SK-N-SH treated with all-trans-retinoic acid at 6 μM for 48 hours (cell line): ENCODE measurements around the gene TDRD7.

ENCODE experiments used
- ISL1 ChIP-seq: fragments of 250-450 bp; sonication (Bioruptor Pico); IDR thresholded peaks from 2 replicates; pipeline ENCODE4 v2.1.2; 2022; ENCODE audit warnings: mild to moderate bottlenecking, moderate library complexity
- OSR1 ChIP-seq: fragments of 250-450 bp; sonication (Bioruptor Pico); IDR thresholded peaks from 2 replicates; pipeline ENCODE4 v1.8.0; 2022; ENCODE audit warnings: moderate library complexity, mild to moderate bottlenecking, inconsistent platforms
- PATZ1 ChIP-seq: fragments of 250-450 bp; sonication (Bioruptor Pico); IDR thresholded peaks from 2 replicates; pipeline ENCODE4 v1.8.0; 2020; ENCODE audit warnings: mild to moderate bottlenecking, moderate library complexity, borderline replicate concordance
- SNAI2 ChIP-seq: fragments of 250-450 bp; sonication (Bioruptor Pico); IDR thresholded peaks from 2 replicates; pipeline ENCODE4 v1.5.0; 2020; ENCODE audit warnings: mild to moderate bottlenecking, moderate library complexity
- TCF4 ChIP-seq: fragments of 250-450 bp; sonication (Bioruptor Pico); IDR thresholded peaks from 2 replicates; pipeline ENCODE4 v1.8.0; 2021; ENCODE audit warnings: mild to moderate bottlenecking, moderate library complexity, borderline replicate concordance
- TOX ChIP-seq: fragments of 250-450 bp; sonication (Bioruptor Pico); IDR thresholded peaks from 2 replicates; pipeline ENCODE4 v1.8.0; 2021; ENCODE audit warnings: mild to moderate bottlenecking, moderate library complexity, borderline replicate concordance
- ZFP3 ChIP-seq: fragments of 250-450 bp; sonication (Bioruptor Pico); IDR thresholded peaks from 2 replicates; pipeline ENCODE4 v1.5.0; 2020; ENCODE audit warnings: mild to moderate bottlenecking, moderate library complexity
- ZNF70 ChIP-seq: fragments of 450-650 bp; formaldehyde crosslinking; IDR thresholded peaks from 2 replicates; pipeline ENCODE4 v1.5.0; 2020; ENCODE audit warnings: mild to moderate bottlenecking, moderate library complexity
- ZNF8 ChIP-seq: fragments of 450-650 bp; formaldehyde crosslinking; IDR thresholded peaks from 2 replicates; pipeline ENCODE4 v1.5.0; 2020; ENCODE audit warnings: mild to moderate bottlenecking, moderate library complexity
- TF ChIP-seq, protein P1 (sequence below): fragments of 250-450 bp; sonication (Bioruptor Pico); IDR thresholded peaks from 2 replicates; pipeline ENCODE4 v1.8.0; 2021; ENCODE audit warnings: low read depth, mild to moderate bottlenecking, moderate library complexity, borderline replicate concordance
- TF ChIP-seq, protein P2 (sequence below): fragments of 250-450 bp; sonication (Bioruptor Pico); IDR thresholded peaks from 2 replicates; pipeline ENCODE4 v1.5.0; 2020; ENCODE audit warnings: mild to moderate bottlenecking, moderate library complexity

DNA sequence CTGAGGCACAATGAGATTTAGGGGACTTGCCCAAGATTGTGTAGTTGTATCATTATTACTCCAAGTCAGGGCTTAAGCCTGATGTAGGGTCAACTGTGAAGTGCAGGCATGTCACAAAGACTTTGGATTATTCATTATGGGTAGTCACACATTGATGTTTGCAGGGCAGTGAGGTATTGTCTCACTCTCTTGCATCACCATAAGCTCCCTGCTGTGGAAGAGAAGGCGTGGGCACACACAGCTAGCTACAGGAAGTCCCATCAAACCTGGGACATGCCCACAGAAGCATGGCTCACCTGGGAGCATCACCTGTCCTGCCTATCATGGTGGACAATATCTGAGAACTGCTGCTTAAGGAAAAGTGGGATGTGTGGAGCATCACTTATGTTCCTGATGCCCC lies 131.7 kb downstream of the TDRD7 start:
- TF ChIP-seq ZFP3 (CRISPR knock-in tag), result no peak
- TF ChIP-seq, protein P1, sequence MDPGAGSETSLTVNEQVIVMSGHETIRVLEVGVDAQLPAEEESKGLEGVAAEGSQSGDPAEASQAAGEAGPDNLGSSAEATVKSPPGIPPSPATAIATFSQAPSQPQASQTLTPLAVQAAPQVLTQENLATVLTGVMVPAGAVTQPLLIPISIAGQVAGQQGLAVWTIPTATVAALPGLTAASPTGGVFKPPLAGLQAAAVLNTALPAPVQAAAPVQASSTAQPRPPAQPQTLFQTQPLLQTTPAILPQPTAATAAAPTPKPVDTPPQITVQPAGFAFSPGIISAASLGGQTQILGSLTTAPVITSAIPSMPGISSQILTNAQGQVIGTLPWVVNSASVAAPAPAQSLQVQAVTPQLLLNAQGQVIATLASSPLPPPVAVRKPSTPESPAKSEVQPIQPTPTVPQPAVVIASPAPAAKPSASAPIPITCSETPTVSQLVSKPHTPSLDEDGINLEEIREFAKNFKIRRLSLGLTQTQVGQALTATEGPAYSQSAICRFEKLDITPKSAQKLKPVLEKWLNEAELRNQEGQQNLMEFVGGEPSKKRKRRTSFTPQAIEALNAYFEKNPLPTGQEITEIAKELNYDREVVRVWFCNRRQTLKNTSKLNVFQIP (CRISPR knock-in tag), result no peak
- TF ChIP-seq TOX (CRISPR knock-in tag), result no peak
- no peak for TF ChIP-seq SNAI2 (CRISPR knock-in tag)
- no peak for TF ChIP-seq TCF4 (CRISPR knock-in tag)
- no peak for TF ChIP-seq ISL1 (CRISPR knock-in tag)
- TF ChIP-seq ZNF8 (CRISPR knock-in tag), result no peak
- no peak for TF ChIP-seq PATZ1 (CRISPR knock-in tag)
- no peak for TF ChIP-seq ZNF70
- TF ChIP-seq, protein P2, sequence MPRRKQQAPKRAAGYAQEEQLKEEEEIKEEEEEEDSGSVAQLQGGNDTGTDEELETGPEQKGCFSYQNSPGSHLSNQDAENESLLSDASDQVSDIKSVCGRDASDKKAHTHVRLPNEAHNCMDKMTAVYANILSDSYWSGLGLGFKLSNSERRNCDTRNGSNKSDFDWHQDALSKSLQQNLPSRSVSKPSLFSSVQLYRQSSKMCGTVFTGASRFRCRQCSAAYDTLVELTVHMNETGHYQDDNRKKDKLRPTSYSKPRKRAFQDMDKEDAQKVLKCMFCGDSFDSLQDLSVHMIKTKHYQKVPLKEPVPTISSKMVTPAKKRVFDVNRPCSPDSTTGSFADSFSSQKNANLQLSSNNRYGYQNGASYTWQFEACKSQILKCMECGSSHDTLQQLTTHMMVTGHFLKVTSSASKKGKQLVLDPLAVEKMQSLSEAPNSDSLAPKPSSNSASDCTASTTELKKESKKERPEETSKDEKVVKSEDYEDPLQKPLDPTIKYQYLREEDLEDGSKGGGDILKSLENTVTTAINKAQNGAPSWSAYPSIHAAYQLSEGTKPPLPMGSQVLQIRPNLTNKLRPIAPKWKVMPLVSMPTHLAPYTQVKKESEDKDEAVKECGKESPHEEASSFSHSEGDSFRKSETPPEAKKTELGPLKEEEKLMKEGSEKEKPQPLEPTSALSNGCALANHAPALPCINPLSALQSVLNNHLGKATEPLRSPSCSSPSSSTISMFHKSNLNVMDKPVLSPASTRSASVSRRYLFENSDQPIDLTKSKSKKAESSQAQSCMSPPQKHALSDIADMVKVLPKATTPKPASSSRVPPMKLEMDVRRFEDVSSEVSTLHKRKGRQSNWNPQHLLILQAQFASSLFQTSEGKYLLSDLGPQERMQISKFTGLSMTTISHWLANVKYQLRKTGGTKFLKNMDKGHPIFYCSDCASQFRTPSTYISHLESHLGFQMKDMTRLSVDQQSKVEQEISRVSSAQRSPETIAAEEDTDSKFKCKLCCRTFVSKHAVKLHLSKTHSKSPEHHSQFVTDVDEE (CRISPR knock-in tag), result no peak
- TF ChIP-seq OSR1 (CRISPR knock-in tag), result no peak
